GM20000 (cell line): Measurements from ENCODE around the gene RPS18.
A peak's percentile ranks its signal among the peaks of the same experiment; 100 is the strongest.

Source experiments
- DNase-seq: peaks from one replicate; pipeline ENCODE4 v3.0.0; 2012; ENCODE audit warnings: low spot score
- TF ChIP-seq, protein P1 (sequence below): IDR thresholded peaks from 2 replicates; pipeline ENCODE4 v1.5.1; 2012; ENCODE audit warnings: mild to moderate bottlenecking, control low read depth; ENCODE audit errors: extremely low read depth, missing control alignments

The RPS18 gene

DNA sequence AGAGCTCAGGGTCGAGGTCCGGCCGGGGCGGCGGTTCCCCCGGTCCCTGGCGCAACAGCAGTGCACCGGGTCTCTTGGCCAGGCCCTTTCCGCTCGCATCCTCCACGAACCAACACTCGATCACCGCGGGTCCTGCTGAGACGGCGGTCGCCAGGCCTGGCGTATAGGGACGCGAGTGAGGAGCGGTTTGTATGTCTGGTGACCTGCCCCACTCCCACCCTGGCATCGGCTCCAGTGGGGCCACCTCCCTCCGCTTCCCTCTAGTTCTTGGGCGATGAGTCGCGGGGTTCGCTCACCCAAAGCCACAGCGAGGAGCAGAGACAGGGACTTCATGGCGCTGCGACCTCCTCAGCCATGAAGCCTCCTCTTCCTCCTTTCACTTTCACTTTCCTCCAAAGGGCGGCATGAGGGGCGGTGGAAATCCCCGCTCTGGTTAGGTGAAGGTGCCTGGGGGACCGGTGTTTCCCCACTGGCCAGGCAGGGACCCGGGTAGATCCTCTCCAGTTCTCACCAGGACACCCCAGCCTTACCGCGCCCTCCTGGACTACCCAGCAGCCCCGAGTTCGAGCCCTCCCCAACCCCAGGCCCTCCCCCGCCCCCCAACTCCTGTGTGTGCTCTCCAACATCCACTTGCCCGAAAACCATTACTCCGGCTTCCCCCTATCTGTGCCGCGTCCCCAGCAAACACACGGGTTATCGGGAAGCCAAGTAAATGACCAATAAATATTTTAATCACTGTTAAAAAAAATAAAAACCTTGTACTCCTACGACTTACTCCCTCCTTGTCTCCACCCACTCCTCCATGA lies 42.0 kb downstream of the RPS18 start, which contains the start of gene TAPBP:
Gene TAPBP, minus strand, starts transcription at position 370 of the 806 bp plus-strand sequence. Its CDS starts 37 bp downstream, at position 333.
- DNase-seq, result peak; percentile 90
- TF ChIP-seq, protein P1, sequence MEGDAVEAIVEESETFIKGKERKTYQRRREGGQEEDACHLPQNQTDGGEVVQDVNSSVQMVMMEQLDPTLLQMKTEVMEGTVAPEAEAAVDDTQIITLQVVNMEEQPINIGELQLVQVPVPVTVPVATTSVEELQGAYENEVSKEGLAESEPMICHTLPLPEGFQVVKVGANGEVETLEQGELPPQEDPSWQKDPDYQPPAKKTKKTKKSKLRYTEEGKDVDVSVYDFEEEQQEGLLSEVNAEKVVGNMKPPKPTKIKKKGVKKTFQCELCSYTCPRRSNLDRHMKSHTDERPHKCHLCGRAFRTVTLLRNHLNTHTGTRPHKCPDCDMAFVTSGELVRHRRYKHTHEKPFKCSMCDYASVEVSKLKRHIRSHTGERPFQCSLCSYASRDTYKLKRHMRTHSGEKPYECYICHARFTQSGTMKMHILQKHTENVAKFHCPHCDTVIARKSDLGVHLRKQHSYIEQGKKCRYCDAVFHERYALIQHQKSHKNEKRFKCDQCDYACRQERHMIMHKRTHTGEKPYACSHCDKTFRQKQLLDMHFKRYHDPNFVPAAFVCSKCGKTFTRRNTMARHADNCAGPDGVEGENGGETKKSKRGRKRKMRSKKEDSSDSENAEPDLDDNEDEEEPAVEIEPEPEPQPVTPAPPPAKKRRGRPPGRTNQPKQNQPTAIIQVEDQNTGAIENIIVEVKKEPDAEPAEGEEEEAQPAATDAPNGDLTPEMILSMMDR, result no peak

DNA sequence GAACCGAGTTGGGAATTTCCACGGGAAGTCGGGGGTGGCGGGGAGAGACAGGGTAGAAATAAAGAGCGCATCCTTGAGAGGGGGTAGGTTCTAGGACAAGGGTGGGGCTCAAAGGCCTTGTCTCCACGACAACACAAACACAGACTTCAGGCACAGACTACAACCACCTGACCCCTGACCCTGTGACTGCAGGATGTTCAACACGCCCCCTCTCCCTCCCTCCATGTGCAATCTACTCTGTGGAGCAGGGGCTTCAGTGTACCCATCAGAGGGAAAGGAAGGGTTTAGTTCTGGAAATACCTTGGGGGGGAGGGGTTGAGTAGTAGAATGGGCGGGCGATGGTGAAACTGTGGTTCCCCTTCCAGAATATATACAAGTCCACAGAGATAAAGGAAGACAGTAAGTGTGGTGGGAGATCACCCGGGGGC lies 42.7 kb downstream of the RPS18 start:
- TF ChIP-seq, protein P1, result no peak
- peak; percentile 75 for DNase-seq

DNA sequence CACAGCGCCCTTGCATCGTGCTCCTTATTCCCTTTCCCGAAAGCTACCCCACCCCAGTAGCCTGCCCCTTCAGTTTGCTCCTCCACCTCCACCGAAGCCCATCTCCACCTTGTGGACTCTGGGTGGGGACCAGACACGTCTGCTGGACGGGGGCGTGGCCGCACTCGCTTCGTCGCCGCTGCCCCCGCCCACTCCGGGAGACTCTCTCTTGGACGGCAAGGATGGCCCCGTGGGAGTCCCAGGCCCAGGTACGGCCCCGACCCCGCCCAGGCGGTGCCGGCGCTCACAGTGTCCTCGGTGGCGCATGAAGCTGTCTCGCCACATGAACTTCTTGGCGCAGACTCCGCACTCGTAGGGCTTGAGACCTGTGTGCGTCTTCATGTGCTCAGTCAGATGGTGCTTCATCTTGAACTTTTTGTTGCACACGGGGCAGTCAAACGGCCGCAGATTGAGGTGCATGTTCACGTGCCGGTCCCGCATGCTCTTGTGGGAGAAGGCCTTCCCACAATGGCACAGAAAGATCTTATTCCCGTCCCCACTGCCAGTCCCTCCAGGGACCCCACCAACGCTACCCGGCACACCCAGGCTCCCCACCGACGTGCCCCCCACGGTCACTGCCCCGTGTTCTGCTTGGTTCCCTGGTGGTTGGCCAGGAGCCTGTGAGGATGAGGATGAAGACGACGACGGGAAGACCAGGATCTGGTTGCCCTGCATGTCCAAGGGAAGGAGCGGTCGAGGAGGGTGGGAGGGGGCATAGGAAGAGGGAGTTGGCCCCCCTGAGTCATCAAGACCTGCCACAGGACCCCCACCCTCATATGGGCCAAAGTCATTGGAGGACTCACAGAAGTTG lies 43.3 kb downstream of the RPS18 start:
- DNase-seq, result peak; percentile 17
- TF ChIP-seq, protein P1, result no peak

DNA sequence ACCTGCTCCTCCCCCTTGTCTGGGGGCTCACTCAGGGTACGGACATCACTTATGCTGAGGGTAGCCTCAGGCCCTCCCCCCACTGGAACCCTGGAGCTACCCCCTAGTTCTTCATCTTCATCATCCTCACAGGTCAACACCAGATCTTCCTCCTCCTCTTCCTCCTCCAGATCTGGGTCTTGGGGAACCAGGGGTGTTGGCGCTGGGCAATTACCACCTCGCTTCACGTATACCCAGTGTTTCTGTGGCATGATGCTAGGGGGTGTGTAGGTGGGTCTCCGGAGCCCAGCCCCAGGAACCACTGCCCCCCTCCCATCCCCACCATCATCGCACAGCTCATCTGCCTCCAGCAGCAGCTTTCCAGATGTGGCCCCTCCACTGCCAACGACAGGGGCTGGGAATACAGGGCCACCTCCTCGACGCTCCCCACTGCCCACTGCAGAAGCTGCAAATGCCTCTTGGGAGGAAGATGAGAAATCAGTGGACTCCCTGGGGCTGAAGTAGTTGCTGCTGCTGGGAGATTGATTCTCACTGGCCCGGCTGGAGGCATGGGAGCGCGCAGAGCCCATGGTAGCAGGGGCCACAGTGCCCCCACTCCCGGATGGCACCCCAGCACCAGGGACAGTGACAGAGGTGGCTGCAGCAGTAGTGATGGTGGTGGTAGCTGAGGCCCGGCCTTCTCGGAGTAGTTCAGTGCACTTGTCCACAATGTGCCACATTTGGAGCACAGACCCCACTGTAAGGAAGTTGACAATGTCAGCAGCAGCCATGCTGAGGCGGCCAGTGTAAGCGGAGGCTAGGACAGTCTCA lies 44.1 kb downstream of the RPS18 start:
- no peak for DNase-seq
- TF ChIP-seq, protein P1, result no peak

DNA sequence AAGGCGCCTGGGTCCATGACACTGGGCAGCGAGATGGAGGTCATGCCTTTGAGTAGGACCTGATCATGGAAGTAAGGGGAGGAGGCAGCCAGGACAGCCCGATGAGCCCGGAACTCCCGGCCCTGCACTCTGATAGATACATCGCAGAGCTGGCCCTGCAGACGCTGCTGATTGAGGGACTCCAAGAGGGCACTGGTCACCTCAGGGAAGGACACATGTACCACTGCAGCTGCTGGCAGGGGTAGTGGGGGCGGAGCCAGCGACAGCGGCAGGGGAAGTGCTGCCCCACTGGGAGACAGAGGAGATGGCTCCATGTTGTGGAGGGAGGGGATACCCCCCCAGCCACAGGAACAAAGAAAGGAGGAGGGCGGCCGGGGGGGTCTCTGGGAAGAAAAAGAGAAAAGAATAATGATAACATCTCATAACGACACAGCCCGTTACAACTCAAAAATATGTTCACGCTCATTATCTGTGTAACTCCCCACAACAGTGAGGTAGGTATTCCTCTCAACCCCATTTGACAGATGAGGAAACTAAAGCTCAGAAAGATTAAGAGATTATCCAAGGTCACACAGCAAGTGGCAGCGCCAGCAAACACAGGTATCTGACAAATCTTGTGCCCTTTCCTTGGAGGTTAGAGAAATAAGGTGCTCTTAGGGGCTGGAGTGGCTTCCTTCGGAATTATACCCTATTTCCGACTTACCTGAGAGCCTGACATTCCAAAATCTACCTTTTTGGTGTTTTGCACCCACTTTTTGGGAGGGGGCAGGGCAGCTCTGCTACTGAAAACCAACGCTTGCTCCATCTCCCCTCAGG lies 44.9 kb downstream of the RPS18 start:
- TF ChIP-seq, protein P1, result no peak
- no peak for DNase-seq

DNA sequence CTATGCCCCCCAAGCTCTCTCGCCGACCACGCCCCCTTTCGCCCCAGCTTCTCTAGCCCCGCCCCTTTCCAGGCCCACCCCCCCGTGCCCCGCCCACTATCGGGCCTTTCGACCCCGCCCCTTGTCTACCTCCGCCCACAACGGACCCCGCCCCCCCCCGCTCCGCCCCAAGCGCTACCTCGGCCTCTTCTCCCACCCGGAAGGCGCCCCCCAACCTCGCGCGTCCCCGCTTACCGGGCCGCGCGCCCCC lies 45.5 kb downstream of the RPS18 start:
- DNase-seq, result no peak
- TF ChIP-seq, protein P1, result no peak
